Upper lobe of left lung (tissue), 6 donors: ENCODE data around the gene DDX6. TPM values are rescaled to one million over a fixed set of nuclear protein-coding genes. Genes with fewer than 3 reads are reported as not detected.
"Not testable (repeated sequence)": the region's sequence is repeated elsewhere in the genome, so short reads cannot be mapped to it uniquely, and the experiment has no call there.

Source experiments
- ATAC-seq, 2 donors: fragments of 200-7000 bp; cut with Tn5 transposase; one replicate each; pipeline ENCODE4 v1.9.1; 2022; ENCODE audit warnings: mild to moderate bottlenecking in 2 of 2, moderate library complexity in 2 of 2; ENCODE audit not compliant: low FRiP score in 2 of 2
- DNase-seq, 2 donors: peaks; one replicate each; pipeline ENCODE4 v3.0.0-alpha.2; 2019 to 2020
- H3K27ac ChIP-seq, 4 donors: fragments of 200-600 bp; sonication (generic); one replicate each; pipeline ENCODE4 v1.5.1; 2016 to 2019
- H3K27me3 ChIP-seq, 4 donors: fragments of 200-600 bp; sonication (generic); one replicate each; pipeline ENCODE4 v1.5.1; 2017 to 2019
- H3K36me3 ChIP-seq, 4 donors: fragments of 200-600 bp; sonication (generic); one replicate each; pipeline ENCODE4 v1.5.1; 2016 to 2019
- H3K4me1 ChIP-seq, 4 donors: fragments of 200-600 bp; sonication (generic); one replicate each; pipeline ENCODE4 v1.5.1; 2018 to 2019
- H3K4me3 ChIP-seq, 4 donors: fragments of 200-600 bp; sonication (generic); one replicate each; pipeline ENCODE4 v1.5.1; 2017 to 2019; ENCODE audit warnings: mild to moderate bottlenecking in 2 of 4, moderate library complexity in 1 of 4
- H3K9me3 ChIP-seq, 4 donors: fragments of 200-600 bp; sonication (generic); one replicate each; pipeline ENCODE4 v1.5.1; 2018 to 2019
- EP300 ChIP-seq, 4 donors: sonication (generic); formaldehyde crosslinking; IDR thresholded peaks; one replicate each; pipeline ENCODE4 v1.5.1; 2017; ENCODE audit warnings: antibody characterized with exemption in 4 of 4, control low read depth in 2 of 4
- POLR2A ChIP-seq, 4 donors: fragments of 450-650 bp; IDR thresholded peaks; one replicate each; pipeline ENCODE4 v1.5.1; 2016 to 2017; ENCODE audit warnings: antibody characterized with exemption in 4 of 4, mild to moderate bottlenecking in 2 of 4
- POLR2AphosphoS5 ChIP-seq, 2 donors: sonication (generic); formaldehyde crosslinking; IDR thresholded peaks; one replicate each; pipeline ENCODE4 v1.5.1; 2017; ENCODE audit warnings: antibody characterized with exemption in 2 of 2
- WGBS, 2 donors: methylation state at CpG; one replicate each; pipeline ENCODE4 v1.1.5; 2017 to 2018; 5-methylcytosine and 5-hydroxymethylcytosine counted together
- total RNA-seq, 6 donors: library from RNA; depleted of rRNA in 4 of 6; stranded (reverse); fragments of >200 nt in 4 of 6; gene quantifications; one replicate each; pipeline versions ENCODE4 v1.1.0 to v1.2.1, GENCODE V29; 2016 to 2021
- TF ChIP-seq, protein P1 (sequence below), 6 experiments: fragments of 450-650 bp in 4 of 6; fragments of 200-600 bp in 2 of 6; sonication (generic) in 2 of 6; IDR thresholded peaks; one replicate each; pipeline ENCODE4 v1.5.1; 2016 to 2019; ENCODE audit warnings: antibody characterized with exemption in 6 of 6
- donor health status: DM: no; HTN: no; CAD: no; lungs with moderate emphysema.
- donor health status: DM: no; HTN: yes; CAD: no; lungs with severe emphysema.

The DDX6 gene
- total RNA-seq, 6 donors from 2014 or later = 39.8 to 107 (median 76.7) TPM

- TF ChIP-seq, protein P1, sequence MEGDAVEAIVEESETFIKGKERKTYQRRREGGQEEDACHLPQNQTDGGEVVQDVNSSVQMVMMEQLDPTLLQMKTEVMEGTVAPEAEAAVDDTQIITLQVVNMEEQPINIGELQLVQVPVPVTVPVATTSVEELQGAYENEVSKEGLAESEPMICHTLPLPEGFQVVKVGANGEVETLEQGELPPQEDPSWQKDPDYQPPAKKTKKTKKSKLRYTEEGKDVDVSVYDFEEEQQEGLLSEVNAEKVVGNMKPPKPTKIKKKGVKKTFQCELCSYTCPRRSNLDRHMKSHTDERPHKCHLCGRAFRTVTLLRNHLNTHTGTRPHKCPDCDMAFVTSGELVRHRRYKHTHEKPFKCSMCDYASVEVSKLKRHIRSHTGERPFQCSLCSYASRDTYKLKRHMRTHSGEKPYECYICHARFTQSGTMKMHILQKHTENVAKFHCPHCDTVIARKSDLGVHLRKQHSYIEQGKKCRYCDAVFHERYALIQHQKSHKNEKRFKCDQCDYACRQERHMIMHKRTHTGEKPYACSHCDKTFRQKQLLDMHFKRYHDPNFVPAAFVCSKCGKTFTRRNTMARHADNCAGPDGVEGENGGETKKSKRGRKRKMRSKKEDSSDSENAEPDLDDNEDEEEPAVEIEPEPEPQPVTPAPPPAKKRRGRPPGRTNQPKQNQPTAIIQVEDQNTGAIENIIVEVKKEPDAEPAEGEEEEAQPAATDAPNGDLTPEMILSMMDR (IDR thresholded peaks at IDR 0.05) = no peak
- DNase-seq (peak in 1 of 2 donors; percentile 31), ATAC-seq (no peak)
- Histone ChIP-seq H3K27me3 (no peaks in the 10 kb centered on the region), H3K4me1 (peaks cover 56 to 77% (median 62%) of the 10 kb centered on the region in 4 donors), H3K9me3 (no peaks in the 10 kb centered on the region), H3K27ac (no peak overlapping the region), H3K36me3 (peaks cover 14 to 75% (median 29%) of the 10 kb centered on the region in 4 donors), H3K4me3 (no peak overlapping the region)
- 61 to 70% methylated on average over 3 of the region's 3 CpGs for WGBS, 2 donors
Measured at GRCh38 chr11:118768690-118769089, 22.3 kb downstream of the DDX6 start.

GRCh38 chr11:118766035-118766434, 24.9 kb downstream of the DDX6 start:
- TF ChIP-seq POLR2AphosphoS5 (IDR thresholded peaks at IDR 0.05) (no peak), EP300 (IDR thresholded peaks at IDR 0.05) (no peak), POLR2A (IDR thresholded peaks at IDR 0.05) (no peak)
- TF ChIP-seq, protein P1 (IDR thresholded peaks at IDR 0.05) = no peak
- WGBS, 2 donors = 96 to 97% methylated on average over 4 of the region's 4 CpGs
- Histone ChIP-seq H3K9me3 (no peaks in the 10 kb centered on the region), H3K4me1 (peaks cover 29 to 50% (median 35%) of the 10 kb centered on the region in 4 donors), H3K27ac (no peak overlapping the region), H3K36me3 (peaks cover 29 to 78% (median 48%) of the 10 kb centered on the region in 4 donors), H3K4me3 (no peak overlapping the region), H3K27me3 (no peaks in the 10 kb centered on the region)
- ATAC-seq (no peak), DNase-seq (no peak)

GRCh38 chr11:118765095-118765691, 25.8 kb downstream of the DDX6 start:
- H3K4me3 ChIP-seq, H3K27me3 ChIP-seq, ATAC-seq, H3K9me3 ChIP-seq, H3K27ac ChIP-seq: not testable (repeated sequence)
- H3K4me1 ChIP-seq = peaks cover 21 to 42% (median 27%) of the 10 kb centered on the region in 4 donors
- peak in 1 of 2 donors; percentile 29 for DNase-seq
- 78 to 81% methylated on average over 5 to 6 of the region's 6 CpGs for WGBS, 2 donors
- H3K36me3 ChIP-seq = peaks cover 31 to 82% (median 57%) of the 10 kb centered on the region in 4 donors

DNA sequence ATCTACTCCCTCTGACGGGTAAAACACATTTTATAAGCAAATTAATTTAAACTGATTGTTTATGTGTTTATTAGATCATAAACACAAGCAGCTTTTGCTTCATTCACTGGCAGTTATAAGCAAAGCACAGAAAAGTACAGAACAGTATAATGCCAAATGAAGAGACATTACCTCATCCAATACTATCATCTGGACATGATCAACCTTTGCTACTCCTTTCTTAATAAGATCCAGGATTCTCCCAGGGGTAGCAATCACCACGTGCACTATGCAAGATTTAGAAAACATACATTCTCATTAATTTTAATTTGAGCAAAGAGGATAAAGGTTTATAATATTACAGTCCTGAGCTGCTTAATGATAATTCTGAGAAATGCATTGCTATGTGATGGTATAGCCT, 27.9 kb downstream of the DDX6 start:
- 78 to 87% methylated on average over 2 of the region's 2 CpGs for WGBS, 2 donors
- H3K4me3 ChIP-seq = no peak overlapping the region

DNA sequence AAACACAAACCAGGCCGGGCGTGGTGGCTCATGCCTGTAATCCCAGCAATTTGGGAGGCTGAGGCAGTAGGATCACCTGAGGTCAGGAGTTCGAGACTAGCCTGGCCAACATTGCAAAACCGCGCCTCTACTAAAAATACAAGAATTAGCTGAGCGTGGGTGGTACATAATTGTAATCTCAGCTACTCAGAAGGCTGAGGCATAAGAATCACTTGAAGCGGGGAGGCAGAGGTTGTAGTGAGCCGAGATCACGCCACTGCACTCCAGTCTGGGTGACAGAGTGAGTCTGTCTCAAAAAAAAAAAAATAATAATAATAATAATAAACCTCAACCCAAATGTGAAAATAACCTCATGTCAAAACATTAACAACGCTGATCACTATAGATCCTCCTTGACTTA, 29.0 kb downstream of the DDX6 start:
- peaks cover 0 to 12% (median 5%) of the 10 kb centered on the region in 4 donors for H3K4me1 ChIP-seq
- WGBS, 2 donors = 93 to 94% methylated on average over 10 of the region's 10 CpGs
- DNase-seq, H3K27ac ChIP-seq, H3K27me3 ChIP-seq, ATAC-seq, H3K9me3 ChIP-seq, H3K4me3 ChIP-seq: not testable (repeated sequence)
- H3K36me3 ChIP-seq = peaks cover 44 to 100% (median 81%) of the 10 kb centered on the region in 4 donors

More for the DNA sequence above, 27.9 kb downstream of the DDX6 start:
- Histone ChIP-seq H3K9me3 (no peaks in the 10 kb centered on the region), H3K27me3 (no peaks in the 10 kb centered on the region), H3K27ac (no peak overlapping the region), H3K4me1 (peaks cover 9 to 21% (median 14%) of the 10 kb centered on the region in 4 donors), H3K36me3 (peaks cover 43 to 98% (median 76%) of the 10 kb centered on the region in 4 donors)
- DNase-seq = no peak
- TF ChIP-seq EP300 (IDR thresholded peaks at IDR 0.05) (no peak), POLR2A (IDR thresholded peaks at IDR 0.05) (no peak), POLR2AphosphoS5 (IDR thresholded peaks at IDR 0.05) (no peak)
- TF ChIP-seq, protein P1 (IDR thresholded peaks at IDR 0.05) = no peak
- peak in 1 of 2 donors; percentile 68 for ATAC-seq

DNA sequence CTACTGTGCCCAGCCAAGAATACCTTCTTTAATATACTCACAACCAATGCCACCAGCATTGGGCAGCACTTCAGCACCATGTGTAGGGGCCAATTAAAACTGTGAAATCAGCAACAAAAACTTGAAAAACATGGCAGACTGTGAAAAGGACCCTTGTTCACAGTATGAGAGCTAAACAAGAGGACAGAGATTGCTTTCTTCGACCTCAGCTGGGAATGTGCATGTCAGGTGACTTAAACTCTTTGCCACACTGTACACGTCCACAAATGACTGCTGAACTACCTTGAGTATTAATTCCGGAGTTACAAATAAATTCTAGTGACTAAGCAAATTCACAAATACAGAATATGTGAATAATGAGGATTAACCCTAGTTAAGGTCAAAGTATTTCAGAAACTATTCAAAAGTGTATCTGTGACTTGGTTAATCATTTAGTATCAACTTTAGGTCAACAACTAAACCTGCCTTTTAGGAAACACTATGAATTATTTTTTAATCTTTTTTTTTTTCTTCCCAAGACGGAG, 33.0 kb downstream of the DDX6 start:
- no peaks in the 10 kb centered on the region for H3K27me3 ChIP-seq
- ATAC-seq = no peak
- 49 to 80% methylated on average over 4 of the region's 4 CpGs for WGBS, 2 donors
- H3K27ac ChIP-seq = no peak overlapping the region
- H3K4me1 ChIP-seq = no peaks in the 10 kb centered on the region
- no peak for TF ChIP-seq POLR2AphosphoS5 (IDR thresholded peaks at IDR 0.05)
- TF ChIP-seq, protein P1 (IDR thresholded peaks at IDR 0.05) = no peak
- TF ChIP-seq POLR2A (IDR thresholded peaks at IDR 0.05) = no peak
- TF ChIP-seq EP300 (IDR thresholded peaks at IDR 0.05) = no peak
- H3K9me3 ChIP-seq = no peaks in the 10 kb centered on the region
- DNase-seq = no peak
- peaks cover 54 to 100% (median 86%) of the 10 kb centered on the region in 4 donors for H3K36me3 ChIP-seq
- no peak overlapping the region for H3K4me3 ChIP-seq
